ENCODE data around the gene LAMA2.
"Not testable (repeated sequence)": the region's sequence is repeated elsewhere in the genome, so short reads cannot be mapped to it uniquely, and the experiment has no call there.

LAMA2 gene

GRCh38 chr6:129014302-129014701, 131.4 kb downstream of the LAMA2 start:
- DNase-seq: no peak

DNA sequence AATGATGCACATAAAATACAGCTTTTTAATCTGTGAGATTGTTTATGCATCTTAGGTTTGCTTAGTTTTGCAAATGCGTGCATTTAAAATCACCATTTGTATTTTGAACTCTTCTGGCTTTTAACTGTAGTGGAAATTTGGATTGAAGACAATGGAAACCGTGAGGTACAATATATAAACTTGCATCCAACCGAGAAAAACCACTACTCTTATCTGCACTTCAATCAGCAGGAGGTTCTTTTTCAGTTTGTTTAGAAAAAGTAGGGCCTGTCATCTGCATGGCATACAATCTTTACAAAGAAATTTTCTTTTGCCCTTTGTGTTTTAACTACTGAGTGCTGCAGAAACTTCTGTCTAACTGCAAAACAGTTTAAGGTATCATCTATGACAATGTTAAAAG, 132.8 kb downstream of the LAMA2 start:
- DNase-seq: no peak

GRCh38 chr6:129016844-129017243, 133.9 kb downstream of the LAMA2 start:
- DNase-seq: no peak

DNA sequence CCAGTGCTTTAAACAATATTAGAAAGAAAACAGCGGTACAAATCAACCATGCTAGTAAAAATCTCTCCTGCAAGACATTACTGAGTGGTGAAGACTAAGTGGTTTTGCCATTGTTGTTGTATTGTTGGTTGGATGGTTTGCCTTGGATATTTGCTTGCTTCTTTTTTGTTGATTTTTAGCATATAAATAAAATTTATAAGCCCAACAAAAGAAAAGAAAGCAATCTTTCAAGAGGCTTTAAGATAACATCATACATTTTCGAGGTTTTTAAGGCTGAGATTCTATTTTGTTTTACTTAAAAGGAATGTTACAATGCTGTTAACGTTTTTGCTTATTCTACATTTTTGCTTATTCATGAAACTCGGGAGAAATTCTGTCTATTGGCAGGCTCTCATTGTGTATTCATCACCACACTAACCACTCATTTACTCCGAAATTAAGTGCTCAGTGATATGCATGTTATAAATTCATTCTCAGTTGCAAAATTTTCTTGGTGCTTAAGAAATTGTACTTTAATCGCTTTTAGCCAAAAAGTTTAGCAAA, 139.1 kb downstream of the LAMA2 start:
- DNase-seq: no peak

GRCh38 chr6:129026601-129027000, 143.7 kb downstream of the LAMA2 start:
- DNase-seq: no peak

DNA sequence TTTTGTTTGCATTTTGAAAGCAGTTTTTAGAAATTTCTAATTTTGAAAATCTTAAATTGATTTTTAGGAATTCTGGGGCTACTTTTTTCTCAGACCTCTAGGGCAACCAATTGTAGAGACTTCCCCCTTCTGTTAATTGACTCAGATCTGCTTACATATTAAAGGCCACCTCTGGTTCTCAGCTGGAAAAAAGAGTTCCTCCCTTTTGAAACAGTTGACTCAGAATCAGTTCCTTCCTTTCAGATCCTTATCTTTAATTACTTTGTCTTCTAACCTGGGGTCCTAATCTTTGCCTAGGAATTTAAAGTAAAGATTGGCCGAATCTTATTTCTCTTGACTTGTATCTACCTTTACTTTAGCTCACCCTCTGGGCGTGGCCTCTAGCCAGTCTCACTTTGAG, 146.8 kb downstream of the LAMA2 start:
- no peak for DNase-seq

- no peak for DNase-seq
Measured at GRCh38 chr6:129030215-129030614, 147.3 kb downstream of the LAMA2 start.

DNA sequence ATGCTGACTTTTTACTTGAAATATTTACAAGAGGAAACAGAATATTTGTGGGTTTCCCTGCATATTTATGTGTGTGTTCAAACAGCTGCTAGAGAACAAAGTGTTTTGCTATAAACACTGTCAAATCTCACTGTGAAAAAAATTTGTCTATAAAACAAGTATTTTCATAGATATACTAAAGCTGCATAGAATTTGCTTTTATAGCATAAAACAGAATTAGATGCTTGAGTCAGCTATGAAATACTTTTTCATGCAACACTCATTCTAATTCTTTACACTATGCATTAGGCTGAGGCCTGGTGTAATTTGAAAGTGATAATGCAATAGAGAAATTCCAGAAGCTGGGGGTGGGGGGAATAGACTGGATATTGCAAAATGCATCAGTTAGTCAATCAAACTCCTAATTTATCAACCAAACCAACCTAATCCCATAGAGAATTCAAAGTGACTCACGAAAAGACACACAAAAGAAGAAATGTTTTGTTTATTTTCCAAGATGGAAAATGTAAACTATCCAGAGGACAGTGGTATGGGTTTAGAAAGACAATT, 148.2 kb downstream of the LAMA2 start:
- DNase-seq: peak; percentile 56

DNA sequence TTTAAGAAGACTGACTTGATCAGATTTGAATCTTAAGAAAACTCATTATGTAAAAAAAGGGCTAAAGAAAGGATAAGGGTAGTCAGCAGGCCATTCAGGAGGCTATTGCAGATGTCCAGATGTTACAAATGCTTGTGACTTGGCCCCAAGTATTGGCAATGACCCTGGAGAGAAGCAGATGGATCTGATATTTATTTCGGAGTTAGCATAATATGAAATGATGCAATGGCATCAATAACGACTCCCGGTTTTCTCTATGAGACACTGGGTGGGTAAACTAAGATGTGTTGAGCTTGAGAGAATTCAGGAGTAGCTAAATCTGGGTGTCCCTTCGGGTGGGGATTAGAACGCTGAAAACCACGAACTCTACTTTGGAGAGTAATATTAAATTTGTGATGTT, 149.7 kb downstream of the LAMA2 start:
- no peak for DNase-seq

- DNase-seq: no peak
Measured at GRCh38 chr6:129033180-129033579, 150.2 kb downstream of the LAMA2 start.

GRCh38 chr6:129033581-129033980, 150.6 kb downstream of the LAMA2 start:
- DNase-seq: no peak

GRCh38 chr6:129041563-129041962, 158.6 kb downstream of the LAMA2 start:
- no peak for DNase-seq

DNA sequence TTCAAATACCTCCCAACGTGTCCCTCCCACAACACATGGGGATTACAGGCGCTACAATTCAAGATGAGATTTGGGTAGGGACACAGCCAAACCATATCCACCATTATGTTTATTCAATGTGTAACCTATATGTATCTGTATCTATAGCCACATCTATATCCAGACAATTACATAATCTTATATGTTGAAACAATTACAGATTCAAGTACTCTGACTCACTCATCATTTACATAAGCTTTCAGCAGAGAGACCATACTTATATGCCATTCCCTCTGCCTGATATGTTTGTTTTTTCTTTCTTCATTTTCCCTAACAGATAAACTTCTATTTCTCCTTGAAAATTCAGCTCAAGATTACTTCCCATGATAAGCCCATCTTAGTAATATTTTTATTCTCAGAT, 163.6 kb downstream of the LAMA2 start:
- DNase-seq: peak; percentile 5

DNA sequence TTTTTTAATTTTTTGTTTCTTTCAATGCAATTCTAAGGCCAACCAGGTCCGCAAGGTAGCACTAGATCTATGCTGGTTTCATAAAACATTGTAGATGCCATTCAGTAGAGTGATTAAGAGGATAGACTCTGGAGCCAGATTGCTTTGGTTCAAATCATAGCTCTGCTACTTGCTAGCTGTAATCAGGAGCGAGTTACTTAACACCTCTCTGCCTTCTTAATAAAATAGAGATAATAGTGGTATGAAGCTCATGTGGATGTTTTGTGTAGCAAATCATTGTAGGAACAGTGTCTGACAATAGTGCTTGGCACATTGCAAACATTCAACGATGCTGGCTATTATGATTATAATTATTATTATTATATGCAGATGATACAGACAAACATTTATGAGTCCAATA, 164.9 kb downstream of the LAMA2 start:
- DNase-seq: no peak

GRCh38 chr6:129050086-129050485, 167.1 kb downstream of the LAMA2 start:
- DNase-seq: peak; percentile 69

DNA sequence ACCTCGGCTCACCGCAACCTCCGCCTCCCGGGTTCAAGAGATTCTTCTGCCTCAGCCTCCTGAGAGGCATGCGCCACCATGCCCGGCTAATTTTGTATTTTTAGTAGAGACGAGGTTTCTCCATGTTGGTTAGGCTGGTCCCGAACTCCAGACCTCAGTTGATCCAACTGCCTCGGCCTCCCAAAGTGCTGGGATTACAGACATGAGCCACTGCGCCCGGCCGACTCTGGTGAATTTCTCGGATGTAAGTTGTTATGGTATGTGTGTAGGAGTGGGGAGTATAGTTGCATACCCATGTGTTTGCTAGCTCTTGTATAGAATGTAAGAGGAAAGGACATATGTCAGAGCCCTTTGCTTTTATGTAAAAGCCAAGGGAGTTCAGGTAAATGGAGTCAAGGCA, 170.2 kb downstream of the LAMA2 start:
- DNase-seq: not testable (repeated sequence)

DNA sequence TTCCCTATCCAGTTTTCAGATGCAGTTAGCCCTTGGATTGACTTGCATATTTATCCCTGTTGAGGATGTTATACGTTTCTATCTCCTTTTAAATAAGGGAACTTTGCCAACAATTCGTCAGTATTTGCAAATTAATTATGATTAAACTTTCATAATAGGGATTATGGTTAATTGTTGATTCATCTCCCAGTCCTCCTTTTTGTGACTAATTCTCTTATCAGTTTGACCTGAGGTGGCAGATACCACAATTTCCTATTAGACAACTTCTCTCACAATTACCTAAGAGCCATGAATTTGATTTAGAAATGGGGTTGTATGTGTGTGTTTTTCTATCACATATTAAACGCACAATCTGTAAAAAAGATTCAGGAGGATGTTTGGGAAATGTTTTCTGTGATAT, 172.9 kb downstream of the LAMA2 start:
- peak; percentile 8 for DNase-seq

- DNase-seq: no peak
Measured at GRCh38 chr6:129059650-129060049, 176.7 kb downstream of the LAMA2 start.

GRCh38 chr6:129069006-129069405, 186.1 kb downstream of the LAMA2 start:
- no peak for DNase-seq

DNA sequence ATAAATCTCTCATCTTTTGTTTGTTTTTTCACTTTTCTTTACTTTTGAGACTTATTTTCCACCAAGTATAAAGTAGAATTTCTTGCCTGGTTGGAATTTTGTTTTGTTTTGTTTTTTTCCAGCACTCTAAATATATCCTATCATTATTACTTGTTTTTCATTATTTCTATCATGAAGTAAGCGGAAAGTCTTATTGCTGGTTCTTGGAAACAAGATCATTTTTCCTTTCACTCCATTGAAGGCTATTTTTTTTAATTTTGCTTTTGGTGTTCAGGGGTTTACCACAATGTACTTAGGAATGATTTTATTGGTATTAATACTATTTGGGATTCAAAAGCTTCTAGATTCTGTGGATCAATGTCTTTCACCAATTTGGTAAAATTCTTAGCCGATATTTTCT, 190.1 kb downstream of the LAMA2 start:
- no peak for DNase-seq

DNA sequence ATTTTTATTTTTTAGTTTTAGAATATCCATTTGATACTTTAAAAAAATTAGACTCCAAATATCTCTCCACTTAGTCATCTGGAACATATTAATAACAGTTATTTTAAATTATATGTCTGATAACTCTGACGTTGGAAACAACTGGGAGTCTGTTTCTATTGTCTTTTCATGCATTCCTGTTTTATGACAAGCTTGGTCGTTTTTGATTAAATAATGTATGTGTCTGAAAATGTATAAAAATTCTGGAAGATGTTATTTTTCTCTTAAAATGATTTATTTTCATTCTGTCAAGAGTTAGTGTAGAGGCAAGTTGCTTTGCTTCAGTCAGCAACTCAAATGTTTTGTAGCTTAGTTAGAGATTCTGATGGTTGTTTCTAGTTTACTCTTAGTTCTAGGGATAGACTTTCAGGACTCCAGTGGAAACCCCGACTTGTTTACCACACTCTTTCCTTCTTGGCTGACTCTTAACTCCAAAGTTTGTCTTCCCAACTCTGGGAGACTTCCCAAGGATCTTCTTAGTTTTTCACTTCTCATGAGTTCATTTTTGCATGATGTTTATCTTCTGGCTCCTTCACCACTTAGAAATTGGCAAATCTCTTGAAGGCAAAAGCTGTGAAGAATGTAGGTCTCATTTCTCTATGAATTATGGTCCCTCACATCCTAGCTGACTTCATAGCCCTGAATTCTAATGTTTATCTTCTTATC, 190.9 kb downstream of the LAMA2 start:
- DNase-seq: peak; percentile 33

GRCh38 chr6:129084406-129084805, 201.5 kb downstream of the LAMA2 start:
- DNase-seq: no peak

DNA sequence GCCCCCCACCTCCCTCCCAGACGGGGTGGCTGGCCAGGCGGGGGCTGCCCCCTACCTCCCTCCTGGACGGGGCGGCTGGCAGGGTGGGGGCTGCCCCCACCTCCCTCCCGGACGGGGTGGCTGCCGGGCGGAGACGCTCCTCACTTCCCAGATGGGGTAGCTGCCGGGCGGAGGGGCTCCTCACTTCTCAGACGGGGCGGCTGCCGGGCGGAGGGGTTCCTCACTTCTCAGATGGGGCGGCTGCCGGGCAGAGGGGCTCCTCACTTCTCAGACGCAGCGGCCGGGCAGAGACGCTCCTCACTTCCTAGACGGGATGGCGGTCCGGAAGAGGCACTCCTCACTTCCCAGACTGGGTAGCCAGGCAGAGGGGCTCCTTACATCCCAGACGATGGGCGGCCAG, 205.5 kb downstream of the LAMA2 start:
- not testable (repeated sequence) for DNase-seq

DNA sequence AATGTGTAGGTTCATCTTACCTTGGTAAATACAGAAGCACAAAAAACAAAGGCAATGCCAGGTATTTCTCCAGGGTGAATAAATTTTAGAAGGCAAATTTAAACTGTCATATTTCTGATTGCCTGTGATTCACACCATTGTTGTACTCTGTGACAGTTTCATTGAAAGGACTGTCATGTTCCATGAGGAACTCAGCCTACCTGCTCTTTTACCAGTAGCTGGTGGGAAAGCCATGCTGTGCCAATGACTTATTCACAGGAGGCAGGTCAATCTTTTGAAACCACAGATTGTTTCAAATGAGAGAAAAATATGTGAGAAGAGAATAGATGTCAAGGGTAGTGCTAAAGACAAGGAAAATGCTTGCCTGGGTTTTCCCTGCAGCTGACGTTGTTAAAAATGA, 206.4 kb downstream of the LAMA2 start:
- no peak for DNase-seq

DNA sequence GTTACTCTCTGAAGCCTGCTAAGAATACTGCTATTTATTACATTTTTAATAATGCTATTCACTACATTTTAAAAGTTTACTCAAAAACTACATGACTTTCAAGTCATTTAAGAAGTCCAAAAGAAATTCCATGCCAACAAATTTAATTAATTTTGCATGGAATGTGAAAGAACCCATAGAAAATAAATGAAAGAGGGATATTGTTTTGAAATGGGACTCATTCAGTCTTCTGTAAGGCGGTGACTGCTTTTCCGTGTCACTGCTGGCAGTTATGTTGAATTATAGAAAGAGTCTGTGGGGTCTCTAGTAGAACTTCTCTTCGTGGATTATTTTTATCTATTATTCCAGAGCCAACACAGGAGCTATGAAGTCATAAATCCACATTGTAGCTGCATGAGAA, 211.2 kb downstream of the LAMA2 start:
- no peak for DNase-seq

Measured in fibroblast of skin of right biceps (primary cell).